Myocyte (in vitro differentiated cells): ENCODE measurements around the gene KRT76. TPM values are rescaled to one million over a fixed set of nuclear protein-coding genes. Genes with fewer than 3 reads are reported as not detected.

Source experiments
- DNase-seq: peaks from one replicate; pipeline ENCODE4 v3.0.0-alpha.2; 2012; ENCODE audit warnings: low read depth
- total RNA-seq: library from RNA; depleted of rRNA; stranded (reverse); fragments of >200 nt; gene quantifications from 2 replicates; pipeline ENCODE4 v1.2.3, GENCODE V29; 2014

The KRT76 gene
- total RNA-seq, 1 donor from 2014 or later: not detected

DNA sequence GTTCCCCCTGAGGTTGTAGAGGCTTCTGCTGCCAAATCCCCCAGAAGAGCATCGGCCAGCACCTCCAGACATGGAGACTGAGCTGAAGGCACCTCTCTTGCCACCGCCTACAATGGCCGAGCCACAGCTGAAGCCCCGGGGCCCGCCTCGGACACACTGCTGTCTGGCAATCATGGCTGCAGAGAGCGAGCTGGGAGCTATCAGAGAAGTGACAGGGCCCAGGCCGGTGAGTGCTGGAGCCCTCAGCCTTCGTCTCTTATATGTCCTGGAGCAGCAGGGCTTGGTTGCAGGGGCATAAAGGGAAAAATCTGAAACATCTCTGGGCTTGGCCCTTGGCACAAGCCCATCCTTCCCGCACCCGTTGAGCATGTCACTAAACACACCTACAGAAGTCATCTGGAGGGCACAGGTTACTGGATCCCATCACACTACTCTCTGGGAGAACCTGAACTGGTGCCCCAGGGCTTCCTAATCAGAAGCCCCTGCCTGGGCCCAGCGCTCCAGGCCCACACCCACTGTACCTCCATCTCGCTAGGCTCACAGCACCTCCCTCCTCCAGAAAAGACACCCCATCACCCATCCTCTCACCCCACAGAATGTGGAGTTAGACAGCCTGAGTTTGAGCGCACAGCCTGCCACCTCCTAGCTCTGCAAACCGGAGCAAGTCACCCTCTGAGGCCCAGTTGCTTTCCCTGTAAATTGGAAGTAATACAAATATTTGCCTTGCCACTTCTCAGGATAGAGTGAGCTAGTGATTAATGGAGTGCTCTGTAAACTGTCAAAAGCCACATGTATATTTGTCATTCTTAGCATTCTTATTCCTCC is 37.0 kb upstream of the KRT76 start, which contains the start of gene KRT4:
KRT4 (minus strand) TSS at position 232 of the 825 bp plus-strand sequence; CDS start at position 174, 58 bp downstream.
- DNase-seq: no peak

DNA sequence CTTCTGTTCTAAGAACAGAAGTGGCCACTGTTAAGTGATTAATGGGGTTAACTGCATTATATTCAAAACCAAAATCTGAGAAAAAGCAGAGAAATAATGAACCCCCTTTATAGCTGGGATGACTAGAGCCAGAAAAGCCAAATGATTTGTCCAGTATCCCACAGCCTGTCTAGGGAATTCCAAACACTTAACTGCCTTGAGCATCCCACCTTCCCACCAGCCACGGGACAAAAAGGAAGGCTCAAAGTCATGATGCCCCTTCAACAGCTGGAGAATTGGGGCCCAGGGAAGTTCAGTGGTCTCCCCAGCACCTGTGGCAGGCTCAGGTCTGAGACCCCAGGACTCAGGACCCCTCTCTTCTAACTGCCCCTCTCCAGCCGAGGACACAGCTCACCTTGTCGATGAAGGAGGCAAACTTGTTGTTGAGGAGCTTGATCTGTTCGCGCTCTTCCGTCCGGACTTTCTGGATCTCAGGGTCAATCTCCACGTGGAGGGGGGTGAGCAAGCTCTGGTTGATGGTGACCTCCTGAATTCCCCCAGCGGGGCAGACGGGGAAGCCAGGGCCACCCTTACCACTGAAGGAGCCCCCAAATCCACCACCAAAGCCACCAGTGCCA is 36.2 kb upstream of the KRT76 start:
- DNase-seq: no peak

DNA sequence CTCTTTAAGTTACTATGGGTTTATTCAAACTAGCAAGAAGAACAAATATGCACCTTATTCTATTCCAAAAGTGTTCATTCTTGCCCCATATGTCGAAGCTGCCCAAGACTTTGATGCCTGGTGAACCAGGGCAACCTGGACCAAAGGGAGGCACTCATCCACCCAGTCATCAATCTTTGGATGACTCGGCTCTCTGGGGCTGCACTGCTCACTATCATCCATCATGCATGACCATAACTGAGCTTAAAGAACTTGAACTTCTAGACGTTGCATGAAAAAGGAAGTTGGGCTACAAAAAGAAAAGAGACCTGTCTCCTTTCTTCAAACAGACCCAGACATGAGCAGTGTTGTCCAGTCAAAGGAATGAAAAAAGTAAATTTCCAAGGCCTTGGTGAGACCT is 35.6 kb upstream of the KRT76 start:
- no peak for DNase-seq

DNA sequence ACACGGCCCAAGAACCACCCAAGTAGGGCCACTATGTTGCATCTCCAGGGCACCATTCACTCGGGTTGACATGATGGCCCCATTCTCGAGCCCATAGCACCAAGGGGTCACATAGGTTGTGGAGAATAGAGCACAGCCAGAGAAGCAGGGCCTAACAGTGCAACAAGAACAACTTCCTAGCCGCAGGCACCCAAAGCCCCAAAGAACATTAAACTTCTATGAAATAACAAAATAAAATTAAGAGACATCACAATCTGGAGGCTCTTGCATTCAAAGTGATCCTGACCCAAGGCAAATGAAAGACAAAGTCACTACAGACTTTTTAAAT is 34.9 kb upstream of the KRT76 start:
- DNase-seq: no peak

DNA sequence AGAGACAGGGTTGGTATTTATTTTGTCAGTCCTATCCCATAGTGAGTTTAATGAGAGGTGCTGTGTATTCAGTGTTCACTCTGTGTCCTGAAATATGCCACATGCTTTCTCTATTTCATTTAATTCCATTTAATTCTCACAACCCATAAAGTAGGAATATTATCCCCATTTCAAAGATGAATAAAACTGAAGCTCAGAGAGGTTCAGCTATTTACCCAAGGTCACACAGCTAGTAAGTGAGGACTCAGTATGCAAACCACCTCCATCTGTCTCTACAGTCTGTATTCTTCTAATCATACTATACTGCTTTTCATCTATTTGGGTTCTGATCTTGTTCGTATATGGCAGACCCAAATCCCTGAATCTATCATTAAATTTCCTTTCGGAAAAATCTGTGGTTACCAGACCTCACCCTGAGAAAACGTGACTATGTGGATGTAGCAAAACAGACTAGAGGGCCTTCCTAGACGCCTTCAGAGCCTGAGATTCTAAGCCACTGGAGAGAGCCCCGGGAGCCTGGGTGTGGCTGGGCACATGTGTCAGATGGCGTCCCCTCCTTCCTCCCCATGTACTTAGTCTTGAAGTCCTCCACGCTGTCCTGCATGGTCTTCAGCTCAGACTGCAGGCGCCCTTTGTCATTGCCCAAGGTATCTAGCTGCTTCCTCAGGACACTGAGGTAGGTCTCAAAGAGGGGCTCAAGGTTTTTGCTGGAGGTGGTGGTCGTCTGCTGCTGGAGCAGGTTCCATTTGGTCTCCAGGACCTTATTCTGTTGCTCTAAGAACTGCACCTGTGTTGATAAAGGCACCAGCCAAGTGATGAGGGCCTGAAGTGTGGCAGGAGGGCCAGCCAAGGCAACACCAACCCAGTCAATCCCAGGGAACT is 34.3 kb upstream of the KRT76 start:
- no peak for DNase-seq

DNA sequence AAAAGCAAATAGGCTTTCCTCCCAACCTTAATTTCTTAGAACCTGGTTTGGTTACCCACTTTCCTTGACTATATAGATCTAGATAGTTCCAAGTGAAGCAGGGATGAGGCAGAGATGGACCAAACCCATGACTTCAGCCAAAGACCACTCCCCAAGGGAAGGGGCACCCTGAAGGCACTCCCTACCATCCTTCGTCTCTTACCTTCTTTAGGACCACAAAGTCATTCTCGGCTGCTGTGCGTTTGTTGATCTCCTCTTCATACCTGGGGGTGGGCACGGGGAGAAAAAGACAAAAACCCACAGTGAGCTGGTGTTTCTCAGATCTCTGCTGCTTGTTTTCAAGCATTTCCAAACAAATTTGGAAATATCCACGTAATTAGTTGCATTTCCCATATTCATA is 33.4 kb upstream of the KRT76 start:
- DNase-seq: no peak

DNA sequence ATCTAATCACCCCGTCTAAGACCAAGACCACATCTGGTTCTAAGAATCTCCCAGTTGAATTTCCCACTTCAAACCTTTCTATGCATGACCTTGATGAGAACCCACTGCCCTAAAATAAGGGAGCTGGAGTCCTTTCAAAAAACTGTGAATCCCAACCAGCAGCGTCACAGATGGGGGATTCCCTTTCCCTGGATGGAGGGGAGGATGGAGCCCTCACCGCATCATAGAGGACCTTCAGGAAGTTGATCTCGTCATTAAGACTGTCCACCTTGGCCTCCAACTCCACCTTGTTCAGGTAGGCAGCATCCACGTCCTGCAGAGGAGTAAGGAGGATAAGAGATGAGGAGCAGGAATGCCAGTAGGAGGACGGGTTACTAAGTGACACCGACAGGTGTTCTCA is 32.0 kb upstream of the KRT76 start:
- DNase-seq: no peak

DNA sequence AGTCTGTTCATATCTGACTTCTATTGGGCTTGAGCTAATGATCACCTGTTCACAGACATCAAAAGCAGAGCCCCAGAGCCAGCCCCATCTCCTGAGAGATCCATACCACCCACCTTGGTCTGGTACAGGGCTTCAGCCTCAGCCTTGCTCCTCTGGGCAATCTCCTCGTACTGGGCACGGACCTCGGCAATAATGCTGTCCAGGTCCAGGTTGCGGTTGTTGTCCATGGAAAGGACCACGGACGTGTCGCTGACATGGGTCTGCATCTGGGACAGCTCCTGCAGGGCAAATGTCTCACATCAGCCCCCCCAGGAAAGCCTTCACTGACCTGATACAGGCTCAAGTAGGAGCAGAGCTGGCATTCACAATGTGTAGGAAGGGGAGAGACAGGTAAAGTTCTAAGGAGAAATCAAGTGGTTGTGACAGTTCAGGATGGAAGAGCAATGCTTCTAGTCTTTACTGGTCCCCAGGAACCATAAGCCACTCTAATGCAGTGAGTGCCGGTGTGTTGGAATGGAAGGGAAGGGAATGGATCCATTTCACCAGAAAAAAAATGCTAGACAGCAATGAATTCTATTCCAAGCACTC is 31.5 kb upstream of the KRT76 start:
- DNase-seq: no peak

DNA sequence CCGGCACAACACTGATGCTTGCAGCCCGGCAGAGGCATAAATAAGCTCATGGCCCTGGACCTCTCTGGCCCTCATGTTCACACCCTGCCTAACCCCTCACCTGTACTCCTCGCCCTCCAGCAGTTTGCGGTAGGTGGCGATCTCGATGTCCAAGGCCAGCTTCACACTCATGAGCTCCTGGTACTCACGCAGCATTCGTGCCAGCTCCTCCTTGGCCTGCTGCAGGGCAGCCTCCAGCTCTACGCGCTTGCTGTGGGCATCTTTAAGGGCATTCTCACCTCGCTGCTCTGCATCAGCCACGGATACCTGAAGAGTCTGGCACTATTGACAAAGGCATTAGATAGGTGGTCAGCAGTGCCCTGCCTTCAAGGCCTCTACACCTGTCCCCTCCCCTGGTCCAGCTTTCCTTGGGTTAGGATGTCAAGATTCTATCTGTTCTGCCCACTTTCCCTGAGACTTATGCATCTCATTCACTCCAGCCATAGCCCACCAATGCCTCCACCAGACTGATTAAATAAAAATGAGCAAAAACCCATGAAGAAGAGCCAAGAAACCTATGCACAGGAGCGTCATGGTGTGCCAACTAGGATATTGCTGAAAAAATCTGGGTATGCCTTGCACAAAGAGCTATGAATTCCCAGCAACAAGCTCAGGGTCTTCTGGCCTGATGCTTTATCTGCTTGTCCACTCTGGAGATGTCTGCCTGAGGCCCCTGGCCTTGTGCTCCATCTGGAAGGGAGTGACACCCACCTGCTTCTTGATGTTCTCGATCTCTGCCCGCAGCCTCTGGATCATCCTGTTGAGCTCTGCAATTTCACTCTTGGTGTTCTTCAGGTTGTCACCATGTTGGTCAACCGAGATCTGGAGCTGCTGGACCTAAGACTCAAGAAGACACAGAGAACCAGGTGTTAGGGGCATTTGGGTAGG is 30.7 kb upstream of the KRT76 start:
- no peak for DNase-seq

DNA sequence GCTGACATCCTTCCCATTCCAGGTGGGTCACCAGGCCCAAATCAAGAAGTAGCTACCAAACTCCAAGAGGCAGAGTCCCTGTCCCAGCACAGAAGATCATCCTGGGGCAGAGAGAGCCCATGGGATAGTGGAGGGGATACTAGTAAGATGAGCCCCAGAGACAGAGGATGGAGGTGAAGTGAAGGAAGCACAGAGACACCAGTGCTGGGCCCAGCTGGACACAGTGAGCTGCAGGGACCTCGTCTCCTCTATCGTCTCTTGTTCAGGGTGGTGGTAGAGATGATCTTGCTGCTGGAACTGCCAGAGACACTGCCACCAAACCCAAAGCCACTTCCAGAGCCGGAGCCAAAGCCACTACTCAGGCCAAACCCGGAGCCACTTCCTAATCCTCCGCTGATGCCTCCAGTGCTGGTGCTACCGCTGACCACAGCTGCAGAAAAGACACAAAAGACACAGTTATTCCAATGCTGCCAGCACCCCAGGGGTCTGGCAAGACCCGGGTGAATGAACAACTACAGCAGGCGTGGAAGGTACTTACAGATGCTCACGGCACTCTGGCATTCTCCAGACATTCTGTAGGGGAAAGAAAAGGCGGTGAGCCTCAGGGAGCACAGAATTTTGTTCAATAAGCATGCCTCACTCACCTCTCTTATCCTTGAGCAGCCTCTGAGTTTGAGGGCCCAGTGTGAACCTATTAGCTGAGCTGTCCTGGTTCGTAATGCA is 29.8 kb upstream of the KRT76 start:
- no peak for DNase-seq

DNA sequence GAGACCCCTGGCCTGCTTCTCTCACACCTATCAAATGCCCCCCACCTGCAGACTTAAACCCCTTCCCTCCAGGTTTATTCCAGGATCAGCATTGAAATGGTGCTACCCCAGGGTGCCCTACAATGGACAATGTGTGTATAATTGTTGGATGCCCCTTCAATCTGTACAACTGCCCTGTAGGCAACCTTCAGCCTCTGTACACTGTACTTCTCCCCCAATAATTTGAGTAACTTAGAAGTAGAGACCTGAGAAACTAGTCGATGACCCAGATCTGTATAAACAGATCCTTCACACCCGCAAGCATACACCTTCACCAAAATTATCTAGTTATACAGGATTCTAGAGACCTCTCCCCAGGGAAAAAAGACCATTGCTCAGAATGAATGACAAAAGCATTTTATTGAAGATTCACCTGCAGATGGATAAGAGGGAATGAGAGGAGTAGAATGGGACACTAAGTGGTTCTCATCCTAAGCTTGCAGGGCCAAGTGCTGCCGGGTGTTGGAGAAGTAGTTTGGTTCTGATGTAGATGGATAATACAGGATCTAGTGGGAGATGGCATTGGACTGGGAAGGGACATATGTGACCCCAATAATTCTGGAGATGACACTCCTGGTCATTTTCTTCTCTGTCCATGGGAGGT is 29.1 kb upstream of the KRT76 start:
- no peak for DNase-seq

DNA sequence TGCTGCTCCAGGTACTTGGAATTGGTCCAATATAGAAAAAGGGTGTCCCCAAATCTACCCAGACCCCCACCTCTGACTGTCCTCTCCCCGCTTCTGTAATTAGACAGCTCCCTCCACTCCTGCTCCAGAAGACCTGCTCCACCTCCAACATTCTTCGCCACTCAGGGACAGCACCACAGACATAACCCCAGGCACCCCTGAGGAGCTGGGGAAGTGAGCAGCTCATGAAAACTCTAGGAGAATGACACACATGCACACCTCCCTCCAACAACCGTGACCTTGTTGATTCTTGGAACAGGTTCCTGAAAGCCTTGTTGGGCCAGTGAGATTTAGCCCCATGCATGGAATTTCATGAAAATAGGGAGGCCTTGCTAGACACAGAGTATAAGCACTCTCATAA is 28.6 kb upstream of the KRT76 start:
- DNase-seq: no peak

DNA sequence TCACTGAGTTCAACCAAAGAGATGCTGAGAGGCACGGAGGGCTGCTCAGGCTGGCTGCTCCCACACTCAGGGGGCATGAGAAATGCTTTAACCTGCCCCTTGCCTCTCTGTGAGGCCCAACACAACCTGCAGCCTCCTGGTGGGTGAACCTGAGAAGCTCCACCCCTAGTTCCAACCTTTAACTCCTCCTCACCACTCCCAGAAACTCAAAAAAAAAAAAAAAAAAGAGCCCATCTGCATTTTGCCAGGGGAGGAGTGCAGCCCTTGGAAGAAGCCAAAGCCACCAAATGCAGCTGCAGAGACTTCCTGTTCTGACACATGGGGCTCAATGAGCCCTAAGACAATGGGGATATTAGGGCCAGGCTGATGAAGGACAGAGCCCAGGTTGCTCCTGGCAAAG is 27.9 kb upstream of the KRT76 start:
- no peak for DNase-seq

DNA sequence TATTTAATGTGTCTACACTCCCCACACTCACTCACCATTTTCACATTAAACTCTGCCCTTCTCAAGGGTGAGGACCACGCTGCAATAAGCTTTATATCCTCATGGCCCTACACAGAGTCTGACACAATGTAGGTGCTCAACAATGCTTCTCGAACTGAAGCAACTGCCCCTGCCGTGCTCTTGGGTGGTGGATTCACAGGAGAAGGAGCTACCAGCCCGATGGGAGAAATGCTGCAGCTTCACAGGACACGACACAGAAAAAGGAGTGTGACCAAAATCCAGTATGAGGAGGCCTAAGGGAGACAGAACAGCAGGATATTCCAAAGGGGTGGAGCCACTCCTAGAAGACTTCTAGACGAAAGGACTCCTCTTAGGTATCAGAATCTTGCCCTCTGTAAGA is 25.3 kb upstream of the KRT76 start:
- no peak for DNase-seq

DNA sequence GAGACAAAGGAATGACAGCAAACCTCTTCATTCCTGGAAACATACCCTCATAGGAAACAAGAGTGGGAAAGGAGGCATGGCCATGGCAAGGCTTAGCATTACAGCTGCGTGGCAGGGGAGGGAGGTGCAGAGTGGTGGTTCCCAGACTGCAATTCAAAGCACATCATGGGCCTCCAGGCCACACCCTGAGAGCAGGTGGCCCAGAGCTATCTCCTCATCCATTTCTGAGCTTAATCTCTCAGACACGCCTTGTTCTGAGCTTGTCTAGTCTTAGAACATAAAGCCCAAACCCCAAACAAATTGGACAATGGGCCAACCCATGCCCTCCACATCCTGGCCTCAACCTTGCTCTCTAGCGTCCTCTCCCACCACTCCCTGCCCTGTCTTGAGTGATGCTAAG is 24.6 kb upstream of the KRT76 start:
- no peak for DNase-seq

DNA sequence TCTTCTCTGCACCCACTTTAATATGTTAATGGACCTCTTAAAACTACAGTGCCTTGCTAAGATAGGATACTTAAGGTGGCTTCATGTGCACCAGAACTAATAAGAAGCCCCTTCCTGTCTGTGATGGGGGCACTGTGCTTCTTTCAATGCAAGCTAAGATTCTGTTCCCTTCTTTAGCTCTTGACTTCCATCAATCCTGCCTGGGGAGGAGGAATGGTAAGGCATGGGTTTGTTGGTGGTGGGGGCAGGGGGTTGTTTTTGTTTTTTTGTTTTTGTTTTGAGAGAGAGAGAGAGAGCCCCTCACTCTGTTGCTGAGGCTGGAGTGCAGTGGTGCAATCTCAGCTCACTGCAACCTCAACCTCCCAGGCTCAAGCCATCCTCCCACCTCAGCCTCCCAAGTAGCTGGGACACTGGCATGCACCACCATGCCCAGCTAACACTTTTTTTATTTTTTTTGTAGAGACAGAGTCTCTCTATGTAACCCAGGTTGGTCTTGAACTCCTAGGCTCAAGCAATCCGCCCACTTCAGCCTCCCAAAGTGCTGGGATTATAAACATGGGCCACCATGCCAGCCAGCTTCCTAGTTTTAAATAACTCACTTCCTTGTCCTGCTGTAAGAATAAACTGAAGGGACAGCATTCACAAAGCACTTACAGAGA is 23.2 kb upstream of the KRT76 start:
- no peak for DNase-seq

DNA sequence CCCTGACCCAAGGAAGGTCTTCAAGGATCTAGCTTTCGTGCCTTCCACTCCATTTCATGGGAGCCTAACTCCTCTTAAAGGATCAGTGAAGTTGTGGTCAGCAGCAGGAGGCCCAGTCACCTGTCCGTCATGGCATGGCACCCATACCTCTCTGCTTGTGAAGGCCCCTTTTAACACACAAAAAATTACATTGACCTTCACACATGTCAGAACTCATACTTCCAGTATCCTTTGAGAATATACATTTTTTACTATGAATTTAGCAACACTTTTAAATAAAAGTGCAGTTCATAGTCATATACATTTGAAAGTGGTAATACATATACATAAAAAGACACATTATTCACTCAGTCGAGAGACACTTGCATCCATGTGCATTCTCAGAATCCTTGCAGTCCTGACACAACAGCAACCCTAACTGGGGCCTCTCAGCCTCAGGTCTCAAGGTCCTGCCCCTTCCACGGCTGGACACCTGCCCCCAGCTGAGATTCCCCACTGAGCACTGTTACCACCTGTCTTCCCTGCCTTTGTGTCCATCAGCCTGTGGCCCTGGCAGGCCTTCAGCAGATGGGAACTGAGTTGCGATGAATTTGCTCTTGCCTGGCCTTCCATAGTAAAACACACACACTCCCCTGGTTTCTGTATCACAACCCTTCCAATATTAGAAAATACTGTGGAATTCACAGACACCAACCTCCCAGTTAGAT is 22.5 kb upstream of the KRT76 start:
- no peak for DNase-seq
